Stimulated activated CD4-positive, alpha-beta T cell treated with anti-CD3 and anti-CD28 coated beads, TNF-alpha, amount 100 ng/mL, for 1 hour (primary cell): Measurements from ENCODE around the gene FBLN2.
A peak's percentile ranks its signal among the peaks of the same experiment; 100 is the strongest.

ENCODE experiments used
- DNase-seq, 3 donors: peaks; one replicate each; pipeline ENCODE4 v3.0.0-alpha.2; 2020; ENCODE audit warnings: low read depth in 3 of 3, low spot score in 1 of 3

FBLN2 gene

DNA sequence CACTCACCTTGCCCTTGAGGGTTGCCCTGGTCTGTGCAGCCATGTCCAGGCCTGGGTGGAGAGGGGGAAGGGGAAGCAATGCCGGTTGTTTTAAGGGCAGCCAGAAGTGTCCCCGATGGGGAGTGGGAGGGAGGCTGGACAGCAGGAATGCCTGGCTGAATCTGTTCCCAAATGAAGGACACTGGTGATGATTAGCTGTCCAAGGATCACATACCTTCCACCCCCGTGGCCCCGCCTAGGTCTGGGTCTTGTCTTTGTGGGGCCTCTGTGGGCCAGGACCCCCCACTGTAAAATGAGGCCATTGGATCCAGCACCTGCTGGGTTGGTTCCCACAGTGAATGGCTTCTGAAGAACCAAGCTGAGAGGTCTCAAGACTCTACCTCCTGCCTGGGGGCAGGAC, 71.4 kb downstream of the FBLN2 start:
- DNase-seq: no peak

DNA sequence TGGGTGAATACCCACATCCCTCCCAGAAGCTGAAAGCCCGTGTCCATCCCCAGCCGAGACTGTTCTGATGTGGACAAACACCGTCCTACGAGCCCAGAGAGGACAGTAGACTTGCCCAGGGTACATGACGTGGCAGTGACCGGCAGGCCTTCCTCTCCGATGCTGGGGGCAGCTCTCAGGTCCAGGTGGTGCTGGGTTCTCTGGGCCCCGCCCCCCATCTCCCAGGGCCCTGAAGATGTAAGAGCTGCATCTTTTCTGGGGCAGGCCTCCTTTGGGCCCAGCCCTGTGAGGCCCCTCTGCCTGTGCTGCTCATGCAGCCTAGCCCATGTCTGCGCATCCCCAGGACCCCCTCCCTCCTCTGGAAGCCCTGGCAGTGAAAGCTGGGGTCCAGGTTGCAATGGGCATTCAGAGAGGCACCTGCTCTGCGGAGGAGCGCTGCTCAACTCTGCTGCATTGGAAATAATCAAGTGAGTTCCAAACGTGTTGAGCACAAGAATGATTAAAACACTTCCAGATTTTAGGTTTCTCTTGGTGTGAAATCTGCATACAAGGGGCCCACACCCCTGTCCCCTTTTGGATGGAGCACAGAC, 71.9 kb downstream of the FBLN2 start:
- no peak for DNase-seq

DNA sequence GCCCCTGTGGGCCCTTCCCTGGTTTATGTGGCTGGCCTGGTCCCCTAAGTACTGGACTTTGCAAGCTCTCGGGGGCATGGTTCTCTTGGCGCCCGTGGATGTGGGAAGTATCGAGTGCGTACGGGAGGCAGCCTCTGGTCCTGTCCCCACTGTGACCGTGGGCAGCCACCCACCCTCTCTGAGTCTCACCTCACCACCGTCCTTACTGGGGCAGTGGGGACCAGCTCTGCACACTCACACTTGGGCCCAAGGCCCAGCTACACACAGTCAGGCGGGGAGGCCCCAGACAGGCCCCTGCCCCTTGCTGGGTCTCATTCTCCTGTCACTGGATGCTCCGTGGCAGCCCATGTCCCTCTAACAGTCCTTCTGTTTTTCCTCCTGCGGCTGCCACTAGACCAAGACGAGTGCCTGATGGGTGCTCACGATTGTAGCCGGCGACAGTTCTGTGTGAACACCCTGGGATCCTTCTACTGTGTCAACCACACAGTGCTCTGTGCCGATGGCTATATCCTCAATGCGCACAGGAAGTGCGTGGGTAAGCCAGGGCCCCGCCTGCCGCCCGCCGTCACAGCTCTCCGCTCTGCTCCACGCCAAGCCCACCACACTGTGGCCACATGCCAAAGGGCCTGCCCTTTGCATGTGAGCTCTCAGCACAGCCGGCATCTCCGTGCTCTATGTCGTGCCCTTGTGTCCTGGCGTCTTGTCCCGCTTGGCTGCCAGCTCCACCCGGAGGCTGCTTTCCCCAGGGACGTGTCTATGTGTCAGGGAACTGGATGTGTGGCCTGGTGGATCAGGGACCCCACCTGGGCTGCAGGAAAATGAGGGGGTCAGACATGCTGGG, 72.7 kb downstream of the FBLN2 start:
- DNase-seq: peak in 1 of 3 donors; percentile 3

DNA sequence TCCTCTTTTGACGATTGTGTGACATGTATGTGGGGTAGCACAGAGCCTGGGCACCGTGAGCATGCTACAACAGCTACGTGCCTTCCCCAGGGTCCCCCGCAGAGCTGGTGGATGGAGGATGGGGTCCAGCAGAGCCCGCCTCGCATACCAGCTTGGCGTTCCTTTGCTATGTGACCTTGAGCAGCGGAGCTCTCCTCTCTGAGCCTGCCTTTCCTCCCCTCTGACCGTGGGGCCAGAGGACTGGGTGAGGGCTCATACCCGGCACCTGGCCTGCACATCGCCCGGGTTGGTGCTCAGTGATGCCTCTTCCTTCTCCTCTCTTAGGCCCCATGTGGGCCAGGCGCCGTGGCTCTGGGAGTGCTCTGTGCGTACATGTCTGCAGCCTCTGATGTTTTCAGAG, 73.4 kb downstream of the FBLN2 start:
- DNase-seq: no peak

DNA sequence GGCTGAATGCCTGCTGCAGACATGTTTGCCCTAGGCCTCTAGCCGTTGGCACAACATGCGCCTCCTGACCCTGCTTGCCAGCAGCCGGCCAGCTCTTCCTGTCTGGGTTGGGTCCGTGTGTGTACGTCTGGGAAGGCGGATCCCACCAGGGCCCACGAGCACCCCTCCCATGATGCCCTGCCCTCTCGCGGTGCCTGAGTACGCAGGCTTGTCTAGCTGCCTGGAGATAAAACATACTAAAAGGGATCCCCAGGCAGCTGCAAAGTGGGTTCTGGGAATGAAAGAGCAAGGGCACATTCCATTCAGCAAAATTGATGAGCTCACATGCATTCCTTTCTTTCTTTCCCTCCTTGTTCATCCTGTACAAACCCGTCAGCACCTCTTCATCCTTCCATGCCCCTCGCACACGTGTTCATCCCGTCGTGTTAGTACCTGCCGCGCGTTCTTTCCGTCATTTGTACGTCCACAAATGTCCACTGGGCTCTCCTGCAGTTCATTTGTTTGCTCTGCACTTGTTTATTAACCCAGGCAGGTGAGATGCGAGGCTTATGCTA, 74.3 kb downstream of the FBLN2 start:
- no peak for DNase-seq

DNA sequence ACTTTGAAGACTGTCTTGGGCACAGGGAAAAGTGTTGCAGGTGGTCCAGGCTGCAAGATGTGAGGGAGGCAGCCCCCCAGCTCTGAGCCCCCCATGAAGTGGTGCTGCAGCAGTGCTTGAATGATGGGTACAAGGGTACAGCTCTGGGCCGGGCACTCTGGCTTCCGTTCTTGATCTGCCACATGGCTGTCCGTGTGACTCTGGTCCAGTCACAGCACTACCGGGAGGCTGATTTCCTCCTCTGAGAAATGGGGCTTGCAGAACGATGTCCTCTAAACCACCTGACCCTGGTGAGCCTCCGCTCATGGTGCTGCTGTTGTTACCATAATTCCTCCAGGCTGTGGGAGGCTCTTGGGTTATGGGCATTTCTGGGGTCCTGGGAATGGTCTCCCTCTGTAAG, 75.1 kb downstream of the FBLN2 start:
- no peak for DNase-seq

DNA sequence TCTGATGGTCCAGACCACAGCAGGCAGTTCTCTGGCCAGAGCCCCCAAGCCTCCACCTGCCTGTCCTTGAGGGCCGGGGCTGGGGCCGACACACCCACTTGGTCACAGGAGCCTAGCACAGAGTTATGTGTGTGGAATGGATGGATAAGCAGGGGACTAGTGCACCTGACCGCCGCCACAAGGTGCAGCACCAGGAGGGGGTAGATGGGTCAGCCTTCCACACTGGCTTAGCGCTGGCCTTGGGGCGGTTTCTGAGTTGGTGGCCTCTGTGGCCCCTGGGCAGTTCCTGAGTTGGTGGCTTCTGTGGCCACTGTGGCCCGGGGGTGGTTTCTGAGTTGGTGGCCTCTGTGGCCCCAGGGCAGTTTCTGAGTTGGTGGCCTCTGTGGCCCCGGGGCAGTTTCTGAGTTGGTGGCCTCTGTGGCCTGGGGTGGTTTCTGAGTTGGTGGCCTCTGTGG, 75.8 kb downstream of the FBLN2 start:
- no peak for DNase-seq

DNA sequence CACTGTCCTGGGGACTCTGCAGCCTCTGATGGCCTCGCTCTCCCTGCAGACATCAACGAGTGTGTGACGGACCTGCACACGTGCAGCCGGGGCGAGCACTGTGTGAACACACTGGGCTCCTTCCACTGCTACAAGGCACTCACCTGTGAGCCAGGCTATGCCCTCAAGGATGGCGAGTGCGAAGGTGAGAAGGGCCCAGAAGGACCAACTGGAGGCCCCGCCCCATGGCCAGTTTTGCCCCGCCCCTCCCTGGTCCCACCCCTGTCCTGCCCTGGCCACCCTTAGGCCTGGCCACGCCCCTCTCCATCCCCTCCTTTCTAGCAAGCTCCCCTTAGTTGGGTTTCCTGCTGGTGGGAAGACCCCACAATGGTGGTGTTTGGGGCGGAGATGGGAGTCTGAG, 77.5 kb downstream of the FBLN2 start:
- DNase-seq: no peak

DNA sequence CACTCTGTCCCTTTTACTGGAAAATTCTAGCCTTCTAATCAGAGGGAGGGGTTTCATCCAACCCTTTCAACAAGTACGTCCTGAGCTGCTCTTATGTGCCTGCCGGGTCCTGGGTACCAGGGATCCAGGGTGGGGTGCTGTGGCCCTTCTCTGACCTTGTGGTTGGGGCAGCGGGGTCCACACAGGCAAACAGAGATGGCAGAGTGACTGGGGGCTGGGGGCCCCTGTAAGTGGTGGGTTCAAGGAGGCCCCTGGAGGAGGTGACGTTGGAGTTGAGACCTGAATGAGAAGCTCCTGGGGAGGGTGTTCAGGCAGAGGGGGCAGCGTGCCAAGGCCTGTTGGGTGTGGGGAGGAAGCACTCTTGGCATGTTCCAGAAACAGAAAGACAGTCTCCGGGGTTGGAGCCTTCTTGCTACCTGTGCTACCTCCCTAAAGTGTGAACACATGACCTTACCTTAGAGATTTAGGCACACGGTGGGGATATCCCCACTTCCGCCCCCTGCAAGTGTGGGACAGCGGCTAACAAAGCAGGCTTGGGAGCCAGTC, 78.1 kb downstream of the FBLN2 start:
- DNase-seq: no peak

DNA sequence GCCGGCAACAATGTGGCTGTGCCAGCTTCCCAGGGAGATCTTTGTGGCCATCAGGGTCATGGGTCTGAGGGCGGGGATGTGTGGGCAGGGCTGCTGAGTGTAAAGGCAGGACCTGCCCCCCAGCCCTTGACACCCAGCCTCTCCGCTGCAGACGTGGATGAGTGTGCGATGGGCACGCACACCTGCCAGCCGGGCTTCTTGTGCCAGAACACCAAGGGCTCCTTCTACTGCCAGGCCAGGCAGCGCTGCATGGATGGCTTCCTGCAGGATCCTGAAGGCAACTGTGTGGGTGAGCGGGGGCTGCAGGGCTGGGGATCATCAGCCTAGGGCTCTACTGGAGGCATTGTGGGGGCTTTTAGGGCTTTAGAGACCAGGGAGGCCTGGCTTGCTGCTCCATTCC, 78.8 kb downstream of the FBLN2 start:
- no peak for DNase-seq

DNA sequence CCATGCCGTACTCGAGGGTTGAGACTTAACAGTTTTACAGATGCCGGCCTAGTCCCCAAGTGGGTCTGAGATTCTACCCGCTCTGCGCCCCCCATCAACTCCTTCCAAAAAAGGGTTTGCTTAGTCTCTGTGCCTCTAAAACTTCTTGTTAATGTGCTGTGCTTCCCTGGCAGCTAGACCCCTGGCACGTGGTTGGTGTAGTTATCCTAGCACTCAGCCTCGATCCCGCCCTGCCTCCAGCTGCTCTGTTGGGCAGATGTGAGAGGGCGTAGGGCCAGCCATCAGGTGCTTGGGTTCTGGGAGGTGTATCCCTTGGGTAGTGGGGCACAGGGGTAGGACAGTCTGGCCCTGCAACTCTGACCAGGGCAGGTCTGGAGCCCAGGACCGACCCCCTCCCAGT, 79.5 kb downstream of the FBLN2 start:
- DNase-seq: no peak

DNA sequence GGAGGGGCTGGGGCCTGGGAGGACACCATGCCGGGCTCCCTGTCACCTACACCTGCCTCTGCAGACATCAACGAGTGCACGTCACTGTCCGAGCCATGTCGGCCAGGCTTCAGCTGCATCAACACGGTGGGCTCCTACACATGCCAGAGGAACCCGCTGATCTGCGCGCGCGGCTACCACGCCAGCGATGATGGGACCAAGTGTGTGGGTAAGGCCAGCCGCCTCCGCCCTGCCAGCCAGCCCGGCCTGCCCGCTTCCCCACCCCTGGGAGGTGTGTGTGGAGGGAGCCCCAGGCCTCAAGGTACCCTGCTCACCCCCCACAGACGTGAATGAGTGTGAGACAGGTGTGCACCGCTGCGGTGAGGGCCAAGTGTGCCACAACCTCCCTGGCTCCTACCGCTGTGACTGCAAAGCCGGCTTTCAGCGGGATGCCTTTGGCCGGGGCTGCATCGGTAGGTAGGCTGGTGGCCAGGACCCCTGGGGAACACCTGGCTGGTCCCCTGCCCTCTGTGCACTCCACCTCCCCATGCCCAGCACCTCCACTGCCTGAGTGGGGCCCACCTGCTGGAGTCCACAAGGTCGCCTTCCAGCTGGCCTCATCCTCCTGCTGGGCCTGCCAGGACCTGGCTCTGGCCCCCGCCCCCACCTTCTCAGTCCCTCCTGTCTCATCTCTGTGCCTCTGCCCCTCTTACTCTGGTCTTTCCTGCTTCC, 80.1 kb downstream of the FBLN2 start:
- DNase-seq: no peak

DNA sequence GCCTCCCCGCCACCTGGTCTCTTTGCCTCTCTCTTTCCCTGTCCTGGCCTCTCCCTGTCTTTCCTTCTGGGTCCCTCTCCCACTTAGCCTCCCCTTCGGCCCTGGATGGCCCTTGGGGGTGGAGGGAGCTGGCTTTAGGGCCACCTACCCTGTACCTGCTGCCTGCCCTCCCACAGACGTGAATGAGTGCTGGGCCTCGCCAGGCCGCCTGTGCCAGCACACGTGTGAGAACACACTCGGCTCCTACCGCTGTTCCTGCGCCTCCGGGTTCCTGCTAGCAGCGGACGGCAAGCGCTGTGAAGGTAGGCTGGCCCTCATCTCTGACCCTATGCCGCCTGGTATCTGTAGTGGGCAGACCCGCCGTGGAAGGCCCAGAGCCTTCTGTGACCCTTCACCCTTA, 80.7 kb downstream of the FBLN2 start:
- no peak for DNase-seq

DNA sequence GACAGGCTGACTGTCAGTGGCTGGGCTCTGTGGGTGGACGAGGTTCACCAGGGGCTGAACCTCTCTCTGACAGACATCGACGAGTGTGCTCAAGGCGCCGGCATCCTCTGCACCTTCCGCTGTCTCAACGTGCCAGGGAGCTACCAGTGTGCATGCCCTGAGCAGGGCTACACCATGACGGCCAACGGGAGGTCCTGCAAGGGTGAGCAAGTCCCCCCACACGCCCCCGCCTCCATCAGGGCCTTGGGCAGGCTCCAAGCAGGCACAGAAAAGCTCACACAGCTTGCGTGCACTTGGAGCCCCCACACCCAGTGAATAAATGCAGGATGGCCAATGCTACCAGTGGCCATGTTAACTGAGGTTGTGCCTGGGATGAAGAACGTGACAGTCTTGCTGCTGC, 82.3 kb downstream of the FBLN2 start:
- no peak for DNase-seq

DNA sequence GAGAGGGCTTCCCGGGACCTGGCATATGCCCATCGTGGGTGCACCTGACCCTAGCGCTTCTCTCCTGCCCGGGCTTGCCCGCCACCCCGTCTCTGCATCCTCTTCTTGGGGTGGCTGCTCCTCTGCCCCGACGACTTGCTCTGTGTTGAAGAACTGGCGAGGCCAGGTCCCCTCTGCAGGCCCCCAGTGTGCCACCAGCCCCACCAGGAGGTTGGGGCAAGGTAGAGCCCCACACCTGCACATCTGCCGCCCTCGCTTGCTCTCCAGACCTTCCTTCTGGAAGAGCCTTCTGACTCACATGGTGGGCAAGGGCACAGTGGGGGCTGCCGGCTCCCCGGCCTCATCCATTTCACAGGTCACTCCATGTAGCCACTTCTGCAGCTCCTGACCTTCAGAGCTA, 84.3 kb downstream of the FBLN2 start:
- no peak for DNase-seq

DNA sequence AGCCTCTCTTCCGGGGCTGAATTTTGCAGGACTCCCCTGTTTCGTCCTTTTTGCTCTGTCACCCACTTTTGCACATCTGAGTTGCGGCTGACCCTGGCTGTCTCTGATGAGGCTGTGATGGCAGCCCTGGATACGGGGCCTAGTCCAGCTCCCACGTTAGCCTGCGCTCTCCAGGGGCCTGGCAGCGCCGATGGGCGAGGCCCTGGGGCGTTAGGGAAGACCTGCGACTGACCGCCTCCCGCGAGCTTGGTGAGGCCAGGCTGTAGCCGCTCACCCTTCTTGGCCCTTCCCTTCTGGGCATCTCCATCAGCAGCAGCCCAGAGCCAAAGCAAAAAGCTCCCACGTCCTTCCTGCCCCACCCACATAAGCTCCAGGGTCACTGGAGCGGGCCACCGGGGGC, 85.2 kb downstream of the FBLN2 start:
- no peak for DNase-seq

DNA sequence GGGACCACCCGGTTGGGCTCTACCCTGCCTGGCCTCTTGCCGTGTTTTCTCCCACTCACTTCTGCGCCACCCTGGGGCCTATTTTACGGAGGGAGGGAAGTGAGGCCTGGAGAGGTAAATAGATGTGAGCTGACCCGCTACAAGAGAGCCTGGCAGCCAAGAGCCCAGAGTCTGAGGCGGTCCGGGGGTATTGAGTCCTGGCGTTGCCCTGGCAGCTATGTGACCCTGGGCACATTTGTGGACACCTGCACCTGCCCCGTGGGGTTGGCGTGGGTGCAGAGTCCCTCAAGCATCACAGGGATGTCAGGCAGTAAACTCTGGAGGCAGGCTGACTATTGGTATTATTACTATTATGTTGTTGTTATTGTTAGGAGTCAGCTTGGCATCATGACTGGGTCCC, 85.7 kb downstream of the FBLN2 start:
- no peak for DNase-seq

DNA sequence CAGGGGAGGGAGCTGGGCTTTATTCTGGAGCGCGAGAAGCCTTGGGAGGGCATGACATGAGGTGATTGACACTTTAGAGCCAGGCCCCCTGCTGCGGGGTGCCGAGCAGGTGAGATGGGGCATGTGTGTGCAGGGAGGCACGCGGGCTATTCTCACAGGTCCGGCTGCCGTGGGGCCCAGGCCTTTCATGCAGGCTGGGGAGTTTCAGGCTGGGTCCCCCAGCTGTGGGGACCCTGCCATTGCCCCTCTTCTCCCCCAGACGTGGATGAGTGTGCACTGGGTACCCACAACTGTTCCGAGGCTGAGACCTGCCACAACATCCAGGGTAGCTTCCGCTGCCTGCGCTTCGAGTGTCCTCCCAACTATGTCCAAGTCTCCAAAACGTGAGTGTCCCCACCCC, 87.3 kb downstream of the FBLN2 start:
- no peak for DNase-seq

DNA sequence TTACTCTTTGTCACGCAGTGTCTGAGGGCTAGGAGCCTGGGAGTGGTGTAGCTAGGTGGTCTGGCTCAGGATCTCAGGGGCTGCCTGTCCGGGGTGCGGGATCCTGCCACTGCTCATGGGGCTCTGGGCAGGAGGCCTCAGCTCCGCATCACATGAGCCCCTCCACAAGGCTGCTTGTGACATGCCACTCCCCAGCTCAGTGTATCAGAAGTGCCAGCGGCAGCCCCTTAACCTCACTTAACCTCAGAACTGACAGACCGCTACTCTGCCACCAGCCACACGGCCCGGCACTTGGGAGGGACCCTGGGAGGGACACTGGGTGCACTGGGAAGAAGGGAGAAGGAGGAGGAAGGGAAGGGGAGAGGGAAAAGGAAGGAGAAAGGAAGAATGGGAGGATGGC, 87.9 kb downstream of the FBLN2 start:
- DNase-seq: no peak

DNA sequence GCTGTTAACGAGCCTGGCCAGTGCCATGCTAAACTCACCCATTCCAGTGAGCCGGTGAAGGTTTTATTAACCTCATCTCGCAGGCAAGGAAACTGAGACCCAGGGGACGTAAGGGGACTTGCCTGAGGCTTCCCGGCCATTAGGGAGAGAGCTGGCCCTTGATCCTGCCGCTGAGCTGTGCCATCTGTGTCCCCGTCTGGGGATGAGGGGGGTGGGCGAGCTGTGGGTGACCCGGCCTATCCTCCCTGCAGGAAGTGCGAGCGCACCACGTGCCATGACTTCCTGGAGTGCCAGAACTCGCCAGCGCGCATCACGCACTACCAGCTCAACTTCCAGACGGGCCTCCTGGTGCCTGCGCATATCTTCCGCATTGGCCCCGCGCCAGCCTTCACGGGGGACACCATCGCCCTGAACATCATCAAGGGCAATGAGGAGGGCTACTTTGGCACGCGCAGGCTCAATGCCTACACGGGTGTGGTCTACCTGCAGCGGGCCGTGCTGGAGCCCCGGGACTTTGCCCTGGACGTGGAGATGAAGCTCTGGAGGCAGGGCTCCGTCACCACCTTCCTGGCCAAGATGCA, 88.5 kb downstream of the FBLN2 start:
- DNase-seq: no peak

DNA sequence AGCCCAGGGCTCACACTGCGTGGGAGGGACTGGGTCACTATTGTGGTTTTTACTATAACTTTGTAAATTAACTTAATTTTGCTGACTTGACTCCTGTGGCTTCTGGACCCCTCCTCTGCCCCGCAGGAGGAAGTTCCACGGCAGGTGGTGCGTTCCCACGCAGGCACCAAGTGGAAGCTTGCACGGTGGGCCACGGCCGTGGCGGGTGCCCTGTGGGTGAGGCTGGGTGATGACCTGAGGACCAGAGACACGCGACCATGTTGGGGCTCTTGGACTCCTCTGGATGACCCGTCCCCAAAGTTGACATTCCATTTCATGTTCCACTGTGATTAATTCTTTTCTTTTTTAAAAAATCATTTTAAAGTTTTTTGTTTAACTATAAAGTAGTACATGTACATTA, 89.0 kb downstream of the FBLN2 start:
- no peak for DNase-seq
